IMR-90 (cell line): ENCODE data around the gene PLD6.

Experiments
- BHLHE40 ChIP-seq: fragments of 150-350 bp; IDR thresholded peaks from 2 replicates; pipeline ENCODE4 v1.6.1; 2016; ENCODE audit warnings: mild to moderate bottlenecking, low read depth, low read length
- CEBPB ChIP-seq: IDR thresholded peaks from 2 replicates; pipeline ENCODE4 v1.6.1; 2012; ENCODE audit warnings: low read depth, low read length, improper control_type of control experiment
- CHD1 ChIP-seq: IDR thresholded peaks from 2 replicates; pipeline ENCODE4 v1.6.1; 2012; ENCODE audit warnings: low read depth, low read length, improper control_type of control experiment
- CTCF ChIP-seq: conservative IDR thresholded peaks from 2 replicates; pipeline ENCODE4 v1.5.1; 2012; ENCODE audit warnings: mild to moderate bottlenecking, low read depth, low read length, improper control_type of control experiment
- ELK1 ChIP-seq: fragments of 150-350 bp; IDR thresholded peaks from 2 replicates; pipeline ENCODE4 v1.6.1; 2016; ENCODE audit warnings: low read depth, mild to moderate bottlenecking, low read length, moderate library complexity, borderline replicate concordance
- MAFK ChIP-seq: IDR thresholded peaks from 2 replicates; pipeline ENCODE4 v1.6.1; 2012; ENCODE audit warnings: low read depth, low read length, improper control_type of control experiment
- MAZ ChIP-seq: IDR thresholded peaks from 2 replicates; pipeline ENCODE4 v1.6.1; 2012; ENCODE audit warnings: low read depth, mild to moderate bottlenecking, low read length, improper control_type of control experiment, moderate library complexity, borderline replicate concordance
- MXI1 ChIP-seq: IDR thresholded peaks from 2 replicates; pipeline ENCODE4 v1.6.1; 2012; ENCODE audit warnings: low read depth, mild to moderate bottlenecking, low read length, moderate library complexity, borderline replicate concordance
- NFE2L2 ChIP-seq: fragments of 150-350 bp; IDR thresholded peaks from 2 replicates; pipeline ENCODE4 v1.6.1; 2016; ENCODE audit warnings: low read depth, mild to moderate bottlenecking, low read length
- POLR2A ChIP-seq: IDR thresholded peaks from 2 replicates; pipeline ENCODE4 v1.6.1; 2012; ENCODE audit warnings: mild to moderate bottlenecking, low read depth, low read length
- RAD21 ChIP-seq: IDR thresholded peaks from 2 replicates; pipeline ENCODE4 v1.6.1; 2012; ENCODE audit warnings: low read length, improper control_type of control experiment
- RCOR1 ChIP-seq: IDR thresholded peaks from 2 replicates; pipeline ENCODE4 v1.6.1; 2012; ENCODE audit warnings: mild to moderate bottlenecking, low read length, improper control_type of control experiment; ENCODE audit not compliant: insufficient replicate concordance
- RFX5 ChIP-seq: IDR thresholded peaks from 2 replicates; pipeline ENCODE4 v1.8.0; 2012; ENCODE audit warnings: low read depth, mild to moderate bottlenecking, low read length, moderate library complexity
- SMC3 ChIP-seq: fragments of 150-350 bp; IDR thresholded peaks from 2 replicates; pipeline ENCODE4 v1.6.1; 2016; ENCODE audit warnings: low read depth, mild to moderate bottlenecking, antibody characterized with exemption, low read length, moderate library complexity

GRCh38 chr17:17203173-17203730 lies 2.9 kb downstream of the PLD6 start:
- TF ChIP-seq CHD1 (no peak), CTCF (no peak), NFE2L2 (no peak), RAD21 (no peak), POLR2A (no peak), RFX5 (no peak), MAZ (no peak), SMC3 (no peak), BHLHE40 (no peak), RCOR1 (no peak), CEBPB (no peak), ELK1 (no peak), MAFK (no peak), MXI1 (no peak)
